Esophagus muscularis mucosa (tissue), 4 donors: Measurements from ENCODE around the gene SAMD3. TPM values are rescaled to one million over a fixed set of nuclear protein-coding genes. Genes with fewer than 3 reads are reported as not detected.

Experiments used
- DNase-seq: peaks from one replicate; pipeline ENCODE4 v3.0.0-alpha.2; 2017; ENCODE audit errors: extremely low spot score
- H3K27ac ChIP-seq, 4 donors: fragments of 200-600 bp; sonication (generic); replicated peaks in 1 of 4; 1 replicate in 3 of 4; 2 replicates in 1 of 4; pipeline ENCODE4 v1.5.1; 2016 to 2019; ENCODE audit warnings: mild to moderate bottlenecking in 1 of 4
- H3K27me3 ChIP-seq, 4 donors: fragments of 200-600 bp; sonication (generic); one replicate each; pipeline versions ENCODE4 v1.5.1 to v1.6.0; 2016 to 2019
- H3K36me3 ChIP-seq, 4 donors: fragments of 200-600 bp; sonication (generic); one replicate each; pipeline ENCODE4 v1.5.1; 2016 to 2019
- H3K4me1 ChIP-seq, 4 donors: fragments of 200-600 bp; sonication (generic); one replicate each; pipeline ENCODE4 v1.5.1; 2016 to 2019
- H3K4me3 ChIP-seq, 4 donors: fragments of 200-600 bp; sonication (generic); 1 replicate in 2 of 4; 2 replicates in 2 of 4; pipeline ENCODE4 v1.5.1; 2016 to 2019; ENCODE audit warnings: mild to moderate bottlenecking in 4 of 4, moderate library complexity in 1 of 4
- H3K9me3 ChIP-seq, 4 donors: fragments of 200-600 bp; sonication (generic); 1 replicate in 3 of 4; 2 replicates in 1 of 4; pipeline ENCODE4 v1.5.1; 2016 to 2019
- CTCF ChIP-seq, 3 experiments: fragments of 200-600 bp in 2 of 3; fragments of 450-650 bp in 1 of 3; sonication (generic) in 2 of 3; IDR thresholded peaks; one replicate each; pipeline ENCODE4 v1.5.1; 2017 to 2019; ENCODE audit warnings: antibody characterized with exemption in 3 of 3, mild to moderate bottlenecking in 2 of 3, moderate library complexity in 1 of 3
- EP300 ChIP-seq: sonication (generic); formaldehyde crosslinking; IDR thresholded peaks from one replicate; pipeline ENCODE4 v1.6.1; 2017; ENCODE audit warnings: antibody characterized with exemption
- POLR2A ChIP-seq: fragments of 450-650 bp; IDR thresholded peaks from one replicate; pipeline ENCODE4 v1.6.1; 2017; ENCODE audit warnings: antibody characterized with exemption, moderate library complexity, mild to moderate bottlenecking, low read depth
- POLR2AphosphoS5 ChIP-seq, 2 donors: sonication (generic); formaldehyde crosslinking; IDR thresholded peaks; one replicate each; pipeline ENCODE4 v1.6.1; 2017; ENCODE audit warnings: antibody characterized with exemption in 2 of 2
- WGBS: methylation state at CpG from one replicate; pipeline ENCODE4 v1.1.5; 2018; 5-methylcytosine and 5-hydroxymethylcytosine counted together
- intact Hi-C: fragments of 100-400 bp; cut with DNase I; formaldehyde crosslinking; loops from one replicate; pipeline ENCODE4 v1.15.1; 2023
- total RNA-seq, 4 donors: library from RNA; depleted of rRNA; stranded (reverse); fragments of >200 nt; gene quantifications; one replicate each; pipeline versions ENCODE4 v1.1.0 to v1.2.1, GENCODE V29; 2016

The SAMD3 gene
- total RNA-seq, 4 donors from 2014 or later: 0.39 to 2.7 TPM; not detected in 2

- no peaks in the 10 kb centered on the region for H3K27me3 ChIP-seq
- TF ChIP-seq POLR2AphosphoS5 (IDR thresholded peaks at IDR 0.05): no peak
- DNase-seq: no peak
- intact Hi-C loops: no loop called here
- peaks cover 0 to 5% (median 0%) of the 10 kb centered on the region in 4 donors for H3K9me3 ChIP-seq
- no peak overlapping the region for H3K4me3 ChIP-seq
- WGBS: 78% methylated on average over 5 of the region's 5 CpGs
- H3K27ac ChIP-seq: no peak overlapping the region
- no peaks in the 10 kb centered on the region for H3K4me1 ChIP-seq
- H3K36me3 ChIP-seq: no peaks in the 10 kb centered on the region
Measured at GRCh38 chr6:130167655-130168054, 55.1 kb downstream of the SAMD3 start.

- H3K4me3 ChIP-seq: no peak overlapping the region
- TF ChIP-seq POLR2A (no peak), EP300 (no peak), CTCF (IDR thresholded peaks at IDR 0.05) (no peak), POLR2AphosphoS5 (IDR thresholded peaks at IDR 0.05) (no peak)
- H3K4me1 ChIP-seq: no peaks in the 10 kb centered on the region
- DNase-seq: no peak
- no peaks in the 10 kb centered on the region for H3K27me3 ChIP-seq
- whole genome bisulfite sequencing: 73% methylated on average over 4 of the region's 4 CpGs
- H3K27ac ChIP-seq: no peak overlapping the region
- no peaks in the 10 kb centered on the region for H3K9me3 ChIP-seq
- intact Hi-C loops: no loop called here
- no peaks in the 10 kb centered on the region for H3K36me3 ChIP-seq
Measured at GRCh38 chr6:130164251-130164650, 58.5 kb downstream of the SAMD3 start.

- intact Hi-C loops: no loop called here
- no peak overlapping the region for H3K4me3 ChIP-seq
- no peak for TF ChIP-seq POLR2A
- TF ChIP-seq CTCF (IDR thresholded peaks at IDR 0.05): no peak
- TF ChIP-seq EP300: no peak
- TF ChIP-seq POLR2AphosphoS5 (IDR thresholded peaks at IDR 0.05): no peak
- no peaks in the 10 kb centered on the region for H3K27me3 ChIP-seq
- no peak for DNase-seq
- no peaks in the 10 kb centered on the region for H3K4me1 ChIP-seq
- no peak overlapping the region for H3K27ac ChIP-seq
- WGBS: 100% methylated on average over 2 of the region's 2 CpGs
- H3K9me3 ChIP-seq: no peaks in the 10 kb centered on the region
- no peaks in the 10 kb centered on the region for H3K36me3 ChIP-seq
Measured at GRCh38 chr6:130163266-130163665, 59.5 kb downstream of the SAMD3 start.

- Histone ChIP-seq H3K9me3 (no peaks in the 10 kb centered on the region), H3K27ac (peak overlapping the region in 1 of 4 donors; percentile 23), H3K4me3 (no peak overlapping the region), H3K36me3 (no peaks in the 10 kb centered on the region), H3K4me1 (no peaks in the 10 kb centered on the region), H3K27me3 (no peaks in the 10 kb centered on the region)
- intact Hi-C loops: no loop called here
- no peak for DNase-seq
- TF ChIP-seq POLR2AphosphoS5 (IDR thresholded peaks at IDR 0.05) (no peak), EP300 (no peak), POLR2A (no peak), CTCF (IDR thresholded peaks at IDR 0.05) (no peak)
- WGBS: 77% methylated on average over 2 of the region's 2 CpGs
Measured at GRCh38 chr6:130162421-130162820, 60.3 kb downstream of the SAMD3 start.

- Histone ChIP-seq H3K4me1 (no peaks in the 10 kb centered on the region), H3K4me3 (no peak overlapping the region), H3K9me3 (no peaks in the 10 kb centered on the region), H3K27me3 (no peaks in the 10 kb centered on the region), H3K27ac (peak overlapping the region in 1 of 4 donors; percentile 23), H3K36me3 (no peaks in the 10 kb centered on the region)
- 43% methylated on average over 6 of the region's 6 CpGs for WGBS
- no peak for DNase-seq
- TF ChIP-seq POLR2AphosphoS5 (IDR thresholded peaks at IDR 0.05) (peak in 1 of 2 donors; percentile 41), EP300 (no peak)
- intact Hi-C loops: no loop called here
Measured at GRCh38 chr6:130161683-130162404, 60.9 kb downstream of the SAMD3 start.

DNA sequence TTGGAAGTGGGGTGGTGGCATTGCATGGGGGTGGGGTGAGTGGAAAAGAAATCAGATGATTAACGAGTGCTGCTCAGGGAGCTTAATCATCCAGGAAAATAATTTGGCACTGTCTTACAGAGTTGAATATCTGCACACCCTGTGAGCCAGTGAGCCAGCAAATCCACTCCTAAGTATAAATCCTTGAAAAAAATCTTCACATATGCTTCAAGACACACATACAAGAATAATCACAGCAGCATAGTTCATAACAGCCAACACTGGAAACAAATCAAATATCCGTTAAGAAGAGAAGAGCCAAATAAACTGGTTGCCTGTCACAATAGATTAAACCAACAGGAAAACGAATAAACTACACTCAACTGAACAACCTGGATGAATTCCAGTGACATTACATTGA, 62.8 kb downstream of the SAMD3 start:
- Histone ChIP-seq H3K4me1 (no peaks in the 10 kb centered on the region), H3K4me3 (no peak overlapping the region), H3K27ac (no peak overlapping the region), H3K36me3 (no peaks in the 10 kb centered on the region), H3K9me3 (no peaks in the 10 kb centered on the region), H3K27me3 (no peaks in the 10 kb centered on the region)
- no peak for TF ChIP-seq CTCF (IDR thresholded peaks at IDR 0.05)
- no peak for TF ChIP-seq POLR2A
- TF ChIP-seq POLR2AphosphoS5 (IDR thresholded peaks at IDR 0.05): no peak
- no peak for TF ChIP-seq EP300
- intact Hi-C loops: no loop called here
- no peak for DNase-seq
- 24% methylated on average over 3 of the region's 3 CpGs for WGBS
